Adrenal gland (tissue), 5 donors: ENCODE measurements around the gene DPH1.

Experiments used
- POLR2A ChIP-seq, 2 donors: fragments of 450-650 bp; IDR thresholded peaks; one replicate each; pipeline ENCODE4 v1.6.1; 2017; ENCODE audit warnings: antibody characterized with exemption in 2 of 2, mild to moderate bottlenecking in 2 of 2, moderate library complexity in 1 of 2
- TF ChIP-seq, protein P1 (sequence below), 6 experiments: fragments of 450-650 bp in 4 of 6; fragments of 200-600 bp in 2 of 6; sonication (generic) in 1 of 6; IDR thresholded peaks; 1 replicate in 5 of 6; 2 replicates in 1 of 6; pipeline versions ENCODE4 v1.5.1 to v1.8.0; 2016 to 2021; ENCODE audit warnings: antibody characterized with exemption in 6 of 6, mild to moderate bottlenecking in 2 of 6, moderate library complexity in 1 of 6
- donor health status: DM: no; HTN: no; CAD: no.

DNA sequence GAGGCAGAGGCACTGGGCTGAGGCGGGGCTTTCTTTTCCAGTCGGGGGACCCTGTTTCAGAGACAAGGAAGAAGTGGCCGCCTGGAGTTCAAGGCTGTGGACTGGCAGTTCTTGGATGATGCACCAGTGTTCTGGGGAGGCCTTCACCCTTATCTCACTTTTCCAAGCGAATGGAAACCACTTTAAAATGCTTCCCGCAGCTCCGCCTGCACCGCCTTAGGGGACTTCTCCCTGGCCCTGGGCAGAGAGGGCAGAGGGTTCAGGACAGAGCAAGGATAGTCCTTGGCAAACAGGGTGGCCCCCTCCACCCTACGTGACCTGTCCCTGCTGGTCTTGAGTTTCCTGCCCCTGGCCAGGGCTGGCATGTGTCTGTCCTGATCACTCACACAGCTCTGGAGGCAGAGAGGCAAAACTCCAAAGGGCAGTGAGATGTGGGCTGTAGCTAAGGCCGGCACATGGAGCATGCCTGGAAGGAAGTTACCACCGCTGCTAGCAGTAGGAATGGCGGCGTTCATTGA, 25.5 kb upstream of the DPH1 start:
- TF ChIP-seq, protein P1, sequence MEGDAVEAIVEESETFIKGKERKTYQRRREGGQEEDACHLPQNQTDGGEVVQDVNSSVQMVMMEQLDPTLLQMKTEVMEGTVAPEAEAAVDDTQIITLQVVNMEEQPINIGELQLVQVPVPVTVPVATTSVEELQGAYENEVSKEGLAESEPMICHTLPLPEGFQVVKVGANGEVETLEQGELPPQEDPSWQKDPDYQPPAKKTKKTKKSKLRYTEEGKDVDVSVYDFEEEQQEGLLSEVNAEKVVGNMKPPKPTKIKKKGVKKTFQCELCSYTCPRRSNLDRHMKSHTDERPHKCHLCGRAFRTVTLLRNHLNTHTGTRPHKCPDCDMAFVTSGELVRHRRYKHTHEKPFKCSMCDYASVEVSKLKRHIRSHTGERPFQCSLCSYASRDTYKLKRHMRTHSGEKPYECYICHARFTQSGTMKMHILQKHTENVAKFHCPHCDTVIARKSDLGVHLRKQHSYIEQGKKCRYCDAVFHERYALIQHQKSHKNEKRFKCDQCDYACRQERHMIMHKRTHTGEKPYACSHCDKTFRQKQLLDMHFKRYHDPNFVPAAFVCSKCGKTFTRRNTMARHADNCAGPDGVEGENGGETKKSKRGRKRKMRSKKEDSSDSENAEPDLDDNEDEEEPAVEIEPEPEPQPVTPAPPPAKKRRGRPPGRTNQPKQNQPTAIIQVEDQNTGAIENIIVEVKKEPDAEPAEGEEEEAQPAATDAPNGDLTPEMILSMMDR (IDR thresholded peaks at IDR 0.05), result no peak
- TF ChIP-seq POLR2A (IDR thresholded peaks at IDR 0.05), result peak in 1 of 2 donors; percentile 10
